OCI-LY3 (cell line): ENCODE measurements around the gene LMTK2.

Experiments used
- H2AFZ ChIP-seq: fragments of 200-600, 300-600 bp; shearing (Covaris generic); 2 replicates; pipeline ENCODE4 v1.6.0; 2014; ENCODE audit warnings: antibody characterized with exemption, low read depth, low read length
- H3K27ac ChIP-seq: fragments of 200-600, 300-600 bp; sonication (generic); 2 replicates; pipeline ENCODE4 v1.5.1; 2014; ENCODE audit warnings: mild to moderate bottlenecking, low read length, moderate library complexity, mixed read lengths
- H3K27me3 ChIP-seq: fragments of 200-600, 300-600 bp; sonication (generic); 2 replicates; pipeline ENCODE4 v1.6.1; 2014; ENCODE audit warnings: low read depth, low read length, mixed read lengths
- H3K36me3 ChIP-seq: fragments of 200-600, 300-600 bp; sonication (generic); replicated peaks from 2 replicates; pipeline ENCODE3; 2014; ENCODE audit warnings: low read depth, low read length, mixed read lengths
- H3K4me1 ChIP-seq: fragments of 300-600, 200-600 bp; sonication (generic); 2 replicates; pipeline ENCODE4 v1.6.1; 2014; ENCODE audit warnings: low read length, mixed read lengths
- H3K4me2 ChIP-seq: fragments of 200-600, 300-600 bp; sonication (generic); 2 replicates; pipeline ENCODE4 v1.6.1; 2014; ENCODE audit warnings: low read length, mixed read lengths
- H3K4me3 ChIP-seq: fragments of 300-600, 200-600 bp; sonication (generic); 2 replicates; pipeline ENCODE4 v1.5.1; 2014; ENCODE audit warnings: antibody characterized with exemption, mild to moderate bottlenecking, low read length, moderate library complexity
- H3K79me2 ChIP-seq: fragments of 300-600, 200-600 bp; shearing (Covaris generic); 2 replicates; pipeline ENCODE4 v1.6.1; 2014; ENCODE audit warnings: mild to moderate bottlenecking, low read length, mixed read lengths
- H3K9ac ChIP-seq: fragments of 300-600, 200-600 bp; shearing (Covaris generic); 2 replicates; pipeline ENCODE4 v1.6.0; 2014; ENCODE audit warnings: mild to moderate bottlenecking, low read length, moderate library complexity
- H3K9me3 ChIP-seq: fragments of 200-600, 300-600 bp; shearing (Covaris generic); 2 replicates; pipeline ENCODE4 v1.6.1; 2014; ENCODE audit warnings: low read length, mixed read lengths; ENCODE audit not compliant: insufficient read depth
- H4K20me1 ChIP-seq: fragments of 200-600, 300-600 bp; sonication (generic); 2 replicates; pipeline ENCODE4 v1.6.1; 2016; ENCODE audit warnings: low read length, mixed read lengths; ENCODE audit not compliant: insufficient read depth
- CTCF ChIP-seq: fragments of 200-600, 300-600 bp; sonication (generic); IDR thresholded peaks from 2 replicates; pipeline ENCODE4 v1.5.1; 2014; ENCODE audit warnings: antibody characterized with exemption, low read length, low read depth
- EZH2phosphoT487 ChIP-seq: fragments of 200-600 bp; shearing (Covaris generic); IDR thresholded peaks from 2 replicates; pipeline ENCODE4 v1.6.1; 2018; ENCODE audit warnings: antibody characterized with exemption, mixed run types, low read depth

The LMTK2 gene

DNA sequence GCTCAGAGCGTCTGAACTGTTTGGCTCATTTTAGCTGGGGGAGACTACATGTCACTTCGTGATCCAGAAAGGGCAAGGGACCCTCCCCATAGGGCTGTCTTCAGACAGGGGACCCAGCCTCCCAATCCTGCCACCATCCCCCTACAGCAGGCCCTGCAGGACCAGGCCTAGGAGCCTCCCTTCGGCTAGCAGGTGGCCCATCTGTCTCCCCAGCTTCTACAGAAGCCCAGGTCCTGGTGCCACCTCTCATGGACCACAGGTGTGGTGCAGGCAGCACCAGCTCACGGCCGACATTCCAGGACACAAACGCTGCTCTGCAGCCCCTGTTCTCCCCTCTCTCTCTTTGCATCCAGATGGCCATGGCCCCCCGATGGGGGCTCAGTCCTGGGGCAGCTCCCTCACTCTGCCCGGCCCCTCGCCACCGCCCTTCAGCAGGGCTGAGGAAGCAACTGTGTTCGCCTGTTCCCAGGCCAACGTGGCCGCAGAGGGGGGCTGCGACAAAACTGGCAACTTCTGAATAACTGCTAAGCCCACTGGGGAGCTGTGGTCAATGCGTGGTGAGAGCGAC lies 135.1 kb downstream of the LMTK2 start:
- H3K79me2 ChIP-seq, result no peaks in the 10 kb centered on the region
- no peaks in the 10 kb centered on the region for H3K9me3 ChIP-seq
- no peak overlapping the region for H2AFZ ChIP-seq
- H3K4me1 ChIP-seq, result no peaks in the 10 kb centered on the region
- no peaks in the 10 kb centered on the region for H3K36me3 ChIP-seq
- H3K27ac ChIP-seq, result no peak overlapping the region
- no peaks in the 10 kb centered on the region for H3K27me3 ChIP-seq
- TF ChIP-seq CTCF, result no peak
- no peak for TF ChIP-seq EZH2phosphoT487
- no peak overlapping the region for H3K4me2 ChIP-seq
- H3K4me3 ChIP-seq, result no peak overlapping the region
- no peak overlapping the region for H3K9ac ChIP-seq
- no peaks in the 10 kb centered on the region for H4K20me1 ChIP-seq

GRCh38 chr7:98242342-98242741 lies 135.7 kb downstream of the LMTK2 start:
- Histone ChIP-seq H3K4me3 (no peak overlapping the region), H3K79me2 (no peaks in the 10 kb centered on the region), H3K9ac (no peak overlapping the region), H3K36me3 (no peaks in the 10 kb centered on the region), H2AFZ (no peak overlapping the region), H4K20me1 (no peaks in the 10 kb centered on the region), H3K4me1 (no peaks in the 10 kb centered on the region), H3K27me3 (no peaks in the 10 kb centered on the region), H3K27ac (no peak overlapping the region), H3K9me3 (no peaks in the 10 kb centered on the region), H3K4me2 (no peak overlapping the region)
- TF ChIP-seq EZH2phosphoT487, result no peak

DNA sequence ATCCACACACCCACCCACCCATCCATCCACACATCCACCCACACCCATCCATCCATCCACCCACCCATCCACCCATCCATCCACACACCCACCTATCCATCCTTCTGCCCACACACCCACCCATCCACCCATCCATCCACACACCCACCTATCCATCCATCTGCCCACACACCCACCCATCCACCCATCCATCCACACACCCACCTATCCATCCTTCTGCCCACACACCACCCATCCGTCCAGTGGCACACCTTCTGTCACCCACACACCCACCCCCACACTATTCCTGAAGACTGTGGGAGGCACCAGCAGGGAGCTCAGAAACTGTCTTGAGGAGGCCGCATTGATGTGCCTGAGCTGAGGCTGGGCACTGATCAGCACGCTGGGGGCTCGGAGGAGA lies 136.3 kb downstream of the LMTK2 start:
- Histone ChIP-seq H2AFZ (no peak overlapping the region), H3K4me3 (no peak overlapping the region), H3K4me1 (no peaks in the 10 kb centered on the region), H3K9ac (no peak overlapping the region), H3K79me2 (no peaks in the 10 kb centered on the region), H3K27me3 (no peaks in the 10 kb centered on the region), H3K27ac (no peak overlapping the region), H4K20me1 (no peaks in the 10 kb centered on the region), H3K9me3 (no peaks in the 10 kb centered on the region), H3K36me3 (no peaks in the 10 kb centered on the region), H3K4me2 (no peak overlapping the region)
- no peak for TF ChIP-seq EZH2phosphoT487
- no peak for TF ChIP-seq CTCF

DNA sequence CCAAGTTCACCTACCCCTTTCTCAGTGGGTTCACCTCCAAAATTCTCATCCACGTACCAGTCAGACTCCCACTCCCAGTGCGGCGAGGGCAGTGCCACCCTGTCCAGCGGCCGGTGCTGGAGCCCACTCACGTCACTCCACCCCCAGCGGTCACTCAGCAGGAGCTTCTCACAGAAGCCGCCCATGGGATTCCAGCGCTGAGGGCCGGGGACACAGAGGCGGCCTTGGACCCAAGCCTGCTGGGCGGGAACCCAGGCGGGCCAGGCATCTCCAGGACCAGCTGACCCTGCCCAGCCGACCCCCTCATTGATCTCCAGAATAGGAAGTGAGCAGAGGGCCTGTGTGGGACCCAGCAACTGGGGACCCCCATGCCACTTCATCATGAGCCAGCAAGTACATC lies 138.2 kb downstream of the LMTK2 start:
- Histone ChIP-seq H3K79me2 (no peaks in the 10 kb centered on the region), H3K9ac (no peak overlapping the region), H3K36me3 (no peaks in the 10 kb centered on the region), H3K4me1 (peaks cover 6% of the 10 kb centered on the region; the same call in 1 of the 2 replicates), H3K27me3 (no peaks in the 10 kb centered on the region), H3K9me3 (no peaks in the 10 kb centered on the region), H3K4me2 (no peak overlapping the region), H3K27ac (no peak overlapping the region), H3K4me3 (no peak overlapping the region), H2AFZ (no peak overlapping the region), H4K20me1 (no peaks in the 10 kb centered on the region)
- no peak for TF ChIP-seq EZH2phosphoT487
- TF ChIP-seq CTCF, result no peak

DNA sequence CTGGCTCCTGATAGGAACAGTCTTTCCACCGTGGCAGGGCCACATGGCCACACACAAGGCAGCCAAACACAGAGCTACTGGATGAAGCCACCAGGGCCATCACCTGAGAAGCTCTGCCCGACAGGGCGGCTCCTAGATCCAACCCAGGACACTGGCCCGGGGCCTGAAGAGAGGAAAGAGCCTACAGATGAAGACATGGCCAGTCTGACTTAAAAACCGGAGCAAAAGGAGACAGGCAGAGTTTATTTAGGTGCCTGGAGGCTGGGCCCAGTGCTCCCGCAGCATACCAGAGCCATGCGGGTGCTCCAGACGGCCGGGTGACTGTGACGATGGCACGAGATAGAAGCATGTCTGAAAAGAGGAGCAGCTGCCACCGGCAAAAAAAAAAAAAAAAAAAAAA lies 141.5 kb downstream of the LMTK2 start:
- Histone ChIP-seq H4K20me1 (no peaks in the 10 kb centered on the region), H3K9ac (no peak overlapping the region), H3K27ac (no peak overlapping the region), H3K36me3 (no peaks in the 10 kb centered on the region), H3K4me1 (peaks cover 19% of the 10 kb centered on the region), H3K79me2 (peaks cover 7% of the 10 kb centered on the region), H3K4me2 (no peak overlapping the region), H3K4me3 (no peak overlapping the region), H2AFZ (no peak overlapping the region), H3K27me3 (no peaks in the 10 kb centered on the region), H3K9me3 (no peaks in the 10 kb centered on the region)
- TF ChIP-seq CTCF, result no peak
- TF ChIP-seq EZH2phosphoT487, result no peak
